Caco-2 (cell line): Measurements from ENCODE around the gene CPVL. TPM values are rescaled to one million over a fixed set of nuclear protein-coding genes. Genes with fewer than 3 reads are reported as not detected.
A peak's percentile ranks its signal among the peaks of the same experiment; 100 is the strongest.

Source experiments
- BruUV-seq: library from RNA; stranded (reverse); fragments of 400-500 nt; replicated peaks from 2 replicates; lab custom pipeline; 2021; lab: Mats Ljungman, UMichigan
- CTCF ChIA-PET: fragments of 300-600 bp; sonication (Branson Sonifier 250); formaldehyde crosslinking; loops from one replicate; lab custom pipeline; 2022; ENCODE audit warnings: antibody characterized with exemption; lab: Charles Lee
- POLR2A ChIA-PET: fragments of 300-600 bp; sonication (Branson Sonifier 250); formaldehyde crosslinking; loops from one replicate; lab custom pipeline; 2022; ENCODE audit warnings: antibody characterized with exemption; lab: Charles Lee
- DNase-seq, 2 experiments: peaks; one replicate each; pipeline versions ENCODE4 v3.0.0 to v3.0.0-alpha.2; 2020 to 2022
- H3K27me3 ChIP-seq: replicated peaks from 2 replicates; pipeline ENCODE4 v1.6.0; 2011; ENCODE audit warnings: low read length; ENCODE audit not compliant: control insufficient read depth, insufficient read depth
- H3K36me3 ChIP-seq: 2 replicates; pipeline ENCODE4 v1.5.1; 2011; ENCODE audit warnings: low read length; ENCODE audit not compliant: control insufficient read depth, insufficient read depth
- H3K4me1 ChIP-seq: fragments of 250-450 bp; sonication (Bioruptor Pico); 2 replicates; pipeline ENCODE4 v1.5.1; 2020; ENCODE audit warnings: mild to moderate bottlenecking
- H3K4me3 ChIP-seq: 2 replicates; pipeline ENCODE4 v1.5.1; 2011; ENCODE audit warnings: low read depth, mild to moderate bottlenecking, control low read depth, low read length
- H3K9me3 ChIP-seq: fragments of 250-450 bp; sonication (Bioruptor Pico); 2 replicates; pipeline ENCODE4 v1.5.1; 2020; ENCODE audit warnings: mild to moderate bottlenecking, moderate library complexity
- H3K27ac Mint-ChIP-seq: one replicate; pipeline ENCODE4 v1.8.0; 2022; ENCODE audit warnings: mixed read lengths; ENCODE audit not compliant: unreplicated experiment
- H3K27me3 Mint-ChIP-seq: one replicate; pipeline ENCODE4 v1.8.0; 2022; ENCODE audit warnings: mixed read lengths; ENCODE audit not compliant: insufficient read depth, unreplicated experiment
- H3K36me3 Mint-ChIP-seq: one replicate; pipeline ENCODE4 v1.8.0; 2022; ENCODE audit warnings: mild to moderate bottlenecking, mixed read lengths; ENCODE audit not compliant: insufficient read depth, unreplicated experiment
- H3K4me1 Mint-ChIP-seq: one replicate; pipeline ENCODE4 v1.8.0; 2022; ENCODE audit warnings: low read depth, mixed read lengths; ENCODE audit not compliant: unreplicated experiment
- H3K4me3 Mint-ChIP-seq: one replicate; pipeline ENCODE4 v1.8.0; 2022; ENCODE audit warnings: mild to moderate bottlenecking, moderate library complexity, mixed read lengths; ENCODE audit not compliant: unreplicated experiment
- H3K9me3 Mint-ChIP-seq: one replicate; pipeline ENCODE4 v1.8.0; 2022; ENCODE audit warnings: mixed read lengths; ENCODE audit not compliant: unreplicated experiment
- intact Hi-C: fragments of 100-400 bp; cut with micrococcal nuclease; formaldehyde crosslinking; loops from one replicate; pipeline ENCODE4 v1.10.0; 2022; ENCODE audit not compliant: unreplicated experiment
- total RNA-seq: library from RNA; stranded (reverse); gene quantifications from 2 replicates; pipeline ENCODE4 v1.2.3, GENCODE V29; 2022
- TF ChIP-seq, protein P1 (sequence below), 2 experiments: fragments of 200-600 bp in 1 of 2; IDR thresholded peaks; 1 replicate in 1 of 2; 2 replicates in 1 of 2; pipeline versions ENCODE4 v1.5.1 to v1.8.0; 2011 to 2022; ENCODE audit warnings: antibody characterized with exemption in 1 of 2, control low read depth in 1 of 2, inconsistent platforms in 1 of 2, low read depth in 1 of 2, low read length in 1 of 2, mild to moderate bottlenecking in 1 of 2, moderate library complexity in 1 of 2; ENCODE audit not compliant: insufficient read depth in 1 of 2, severe bottlenecking in 1 of 2, unreplicated experiment in 1 of 2

Gene CPVL
- total RNA-seq, 1 experiment from 2014 or later = 109 TPM

DNA sequence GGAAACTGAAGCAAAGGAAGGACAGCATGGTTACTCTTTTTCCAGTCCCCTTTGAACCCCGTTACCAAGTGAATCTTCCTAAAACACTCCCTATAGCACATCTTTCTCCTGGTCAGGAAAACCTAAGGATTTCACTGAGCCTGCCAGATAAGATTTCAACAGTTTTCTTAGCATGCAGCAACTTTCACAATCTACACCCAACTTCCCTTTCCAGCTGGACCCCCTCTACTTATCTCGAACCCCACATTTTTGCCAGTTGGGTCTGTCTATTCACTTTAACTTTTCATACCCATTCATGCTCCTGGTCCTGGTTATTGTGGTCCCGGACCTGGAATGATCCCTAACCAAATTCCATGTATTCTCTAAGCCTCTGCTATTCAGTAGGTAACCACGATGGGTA, 14.9 kb upstream of the CPVL start:
- no peak overlapping the region for H3K4me3 ChIP-seq
- Mint-ChIP-seq H3K27me3 (no peaks in the 10 kb centered on the region), H3K27ac (no peak overlapping the region), H3K9me3 (peaks cover 11% of the 10 kb centered on the region), H3K4me3 (no peak overlapping the region), H3K36me3 (no peaks in the 10 kb centered on the region), H3K4me1 (peaks cover 20% of the 10 kb centered on the region)
- no peak for DNase-seq
- H3K36me3 ChIP-seq = no peaks in the 10 kb centered on the region
- TF ChIP-seq, protein P1, sequence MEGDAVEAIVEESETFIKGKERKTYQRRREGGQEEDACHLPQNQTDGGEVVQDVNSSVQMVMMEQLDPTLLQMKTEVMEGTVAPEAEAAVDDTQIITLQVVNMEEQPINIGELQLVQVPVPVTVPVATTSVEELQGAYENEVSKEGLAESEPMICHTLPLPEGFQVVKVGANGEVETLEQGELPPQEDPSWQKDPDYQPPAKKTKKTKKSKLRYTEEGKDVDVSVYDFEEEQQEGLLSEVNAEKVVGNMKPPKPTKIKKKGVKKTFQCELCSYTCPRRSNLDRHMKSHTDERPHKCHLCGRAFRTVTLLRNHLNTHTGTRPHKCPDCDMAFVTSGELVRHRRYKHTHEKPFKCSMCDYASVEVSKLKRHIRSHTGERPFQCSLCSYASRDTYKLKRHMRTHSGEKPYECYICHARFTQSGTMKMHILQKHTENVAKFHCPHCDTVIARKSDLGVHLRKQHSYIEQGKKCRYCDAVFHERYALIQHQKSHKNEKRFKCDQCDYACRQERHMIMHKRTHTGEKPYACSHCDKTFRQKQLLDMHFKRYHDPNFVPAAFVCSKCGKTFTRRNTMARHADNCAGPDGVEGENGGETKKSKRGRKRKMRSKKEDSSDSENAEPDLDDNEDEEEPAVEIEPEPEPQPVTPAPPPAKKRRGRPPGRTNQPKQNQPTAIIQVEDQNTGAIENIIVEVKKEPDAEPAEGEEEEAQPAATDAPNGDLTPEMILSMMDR (IDR thresholded peaks at IDR 0.05; ENCODE audit: insufficient read depth in 1 of 2, low read depth in 1 of 2, low read length in 1 of 2, severe bottlenecking in 1 of 2, unreplicated experiment in 1 of 2) = no peak
- ChIA-PET CTCF (no interaction called here), POLR2A (no interaction called here)
- H3K9me3 ChIP-seq = peaks cover 11% of the 10 kb centered on the region
- no TSS peak for BruUV-seq
- intact Hi-C loops = loop anchor here (2.0 to 5.0 kb wide), 2 partner anchors 14 to 44 kb away; partner anchors contain the start of gene CPVL
- H3K27me3 ChIP-seq = no peaks in the 10 kb centered on the region
- peaks cover 20% of the 10 kb centered on the region for H3K4me1 ChIP-seq

DNA sequence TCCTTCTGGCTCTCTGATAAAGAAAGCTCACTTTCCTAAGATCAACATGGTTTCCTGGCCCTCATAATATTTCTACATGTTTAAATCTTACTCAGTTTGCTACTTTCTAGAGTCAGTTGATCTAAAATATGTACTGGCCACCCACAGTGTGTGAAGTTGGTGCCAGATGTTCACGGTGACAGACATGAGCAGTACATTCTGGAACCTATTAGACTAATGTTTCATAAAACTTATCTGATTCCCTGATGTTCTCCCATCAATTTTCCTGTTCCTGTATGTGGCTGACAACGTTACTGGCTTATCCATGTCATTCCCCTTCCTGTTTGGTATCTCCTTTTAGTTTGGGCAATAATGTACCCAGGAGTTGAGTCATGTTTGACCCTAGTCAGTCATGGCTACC, 13.7 kb upstream of the CPVL start:
- intact Hi-C loops = loop anchor here (2.0 to 5.0 kb wide), 2 partner anchors 13 to 43 kb away; partner anchors contain the start of gene CPVL
- H3K4me3 ChIP-seq = no peak overlapping the region
- no peak for DNase-seq
- H3K36me3 Mint-ChIP-seq = no peaks in the 10 kb centered on the region
- peak overlapping the region; percentile 7 for H3K27ac Mint-ChIP-seq
- H3K27me3 ChIP-seq = no peaks in the 10 kb centered on the region
- peaks cover 26% of the 10 kb centered on the region for H3K4me1 Mint-ChIP-seq
- H3K27me3 Mint-ChIP-seq = no peaks in the 10 kb centered on the region
- ChIA-PET POLR2A (no interaction called here), CTCF (no interaction called here)
- H3K4me1 ChIP-seq = peaks cover 20% of the 10 kb centered on the region
- H3K4me3 Mint-ChIP-seq = no peak overlapping the region
- no TSS peak for BruUV-seq
- H3K9me3 ChIP-seq = 0 out of 2 replicates have a peak, but pooled peaks cover 4% of the 10 kb centered on the region
- no peaks in the 10 kb centered on the region for H3K36me3 ChIP-seq
- TF ChIP-seq, protein P1 (IDR thresholded peaks at IDR 0.05; ENCODE audit: insufficient read depth in 1 of 2, low read depth in 1 of 2, low read length in 1 of 2, severe bottlenecking in 1 of 2, unreplicated experiment in 1 of 2) = no peak
- H3K9me3 Mint-ChIP-seq = no peaks in the 10 kb centered on the region

DNA sequence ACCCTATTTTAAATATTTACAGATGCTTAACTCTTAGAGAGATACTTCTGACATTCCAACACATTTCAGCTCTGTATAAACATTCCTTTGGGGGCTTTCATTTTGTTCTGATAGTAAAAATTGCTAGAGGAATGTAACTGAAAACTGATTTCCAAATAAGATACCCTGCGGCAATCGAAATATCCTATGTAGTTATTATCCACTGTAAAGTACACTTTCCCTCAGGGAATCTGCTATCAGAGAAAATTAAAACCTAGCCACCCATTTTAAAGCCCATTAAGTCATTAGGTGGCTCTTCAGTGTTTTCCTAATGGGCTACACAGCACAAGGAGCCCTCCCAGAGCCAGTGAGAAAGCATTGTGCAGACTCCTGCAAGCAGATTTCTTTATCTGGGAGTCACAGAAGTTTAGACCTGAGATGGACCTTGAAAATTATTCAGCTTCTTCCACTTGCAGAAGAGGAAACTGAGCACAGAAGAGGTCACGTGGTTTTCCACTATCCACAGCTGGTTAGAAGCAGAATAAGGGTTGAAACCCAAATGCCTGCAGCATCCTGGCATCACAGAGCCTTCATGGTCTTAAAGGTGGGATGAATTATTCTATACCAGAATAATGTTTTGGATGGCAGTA, 12.6 kb upstream of the CPVL start:
- H3K4me1 ChIP-seq = peaks cover 17% of the 10 kb centered on the region
- Mint-ChIP-seq H3K27me3 (no peaks in the 10 kb centered on the region), H3K9me3 (no peaks in the 10 kb centered on the region), H3K36me3 (no peaks in the 10 kb centered on the region), H3K4me1 (peaks cover 21% of the 10 kb centered on the region), H3K27ac (no peak overlapping the region), H3K4me3 (no peak overlapping the region)
- H3K36me3 ChIP-seq = no peaks in the 10 kb centered on the region
- TF ChIP-seq, protein P1 (IDR thresholded peaks at IDR 0.05; ENCODE audit: insufficient read depth in 1 of 2, low read depth in 1 of 2, low read length in 1 of 2, severe bottlenecking in 1 of 2, unreplicated experiment in 1 of 2) = no peak
- no peak overlapping the region for H3K4me3 ChIP-seq
- DNase-seq = no peak
- no peaks in the 10 kb centered on the region for H3K9me3 ChIP-seq
- intact Hi-C loops = no loop called here
- H3K27me3 ChIP-seq = no peaks in the 10 kb centered on the region
- POLR2A ChIA-PET = no interaction called here
- no TSS peak for BruUV-seq
- CTCF ChIA-PET = no interaction called here
